ENCODE data around the gene ST6GALNAC3.

DNA sequence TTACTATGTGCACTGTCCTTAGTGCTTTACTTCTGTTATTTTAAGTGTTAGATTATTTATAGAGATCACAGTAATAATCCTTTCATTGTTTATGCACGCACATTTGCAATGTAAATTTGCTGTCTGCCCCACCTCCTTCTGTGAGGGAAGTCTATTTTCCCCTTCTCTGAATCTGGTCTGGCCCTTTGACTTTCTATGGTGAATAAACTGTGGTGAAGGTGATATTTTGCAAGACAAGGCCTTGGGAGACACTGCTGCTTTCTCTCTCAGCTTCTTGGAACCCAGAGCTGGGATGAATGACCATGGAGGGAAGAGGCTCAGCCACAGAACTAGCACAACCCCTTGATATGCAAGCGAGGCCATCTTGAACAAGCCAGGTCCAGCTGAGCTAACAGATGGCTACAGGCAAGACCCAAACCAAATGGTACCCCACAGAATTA, 156.3 kb downstream of the ST6GALNAC3 start:
- no peak for TF ChIP-seq GATA2 (IDR thresholded peaks at IDR 0.05; ENCODE audit: low read depth, low read length)
- TF ChIP-seq GATA3 (IDR thresholded peaks at IDR 0.05; ENCODE audit: low read depth, low read length): no peak
